ENCODE results near the gene NAGS. TPM values are rescaled to one million over a fixed set of nuclear protein-coding genes. Genes with fewer than 3 reads are reported as not detected.

Gene NAGS
- total RNA-seq, 1 donor from 2014 or later = 1.0 TPM

DNA sequence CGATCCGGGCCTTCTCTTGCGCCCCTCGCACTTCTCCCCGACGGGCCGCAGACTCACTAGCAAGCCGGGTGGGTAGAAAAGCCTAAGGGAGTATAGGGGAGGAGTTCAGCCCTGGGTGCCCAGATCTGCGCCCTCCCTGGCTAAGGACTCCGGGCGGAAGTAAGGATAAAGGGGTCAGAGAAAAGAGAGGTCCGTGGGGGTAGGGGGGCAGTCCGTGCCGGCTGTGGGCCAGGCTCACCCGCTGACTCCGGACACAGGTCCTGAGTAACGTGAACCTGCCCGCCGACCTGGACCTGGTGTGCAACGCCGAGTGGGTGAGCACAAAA is 1.8 kb downstream of the NAGS start:
- peaks cover 12% of the 10 kb centered on the region for H3K27me3 Mint-ChIP-seq (ENCODE audit: low read depth, unreplicated experiment)
- Histone ChIP-seq H3K9ac (ENCODE audit: low read length) (peak overlapping the region; percentile 13), H3K4me1 (ENCODE audit: insufficient read depth, low read length) (peaks cover 34% of the 10 kb centered on the region), H3K79me2 (ENCODE audit: insufficient read depth, low read length) (no peaks in the 10 kb centered on the region), H2AFZ (ENCODE audit: low read depth, low read length) (peak overlapping the region; percentile 58), H3K4me3 (ENCODE audit: insufficient read depth, low read depth, low read length) (peak overlapping the region; percentile 46), H3K27me3 (ENCODE audit: insufficient read depth, low read length) (peaks cover 19% of the 10 kb centered on the region), H3K9me3 (ENCODE audit: insufficient read depth, low read depth, low read length) (no peaks in the 10 kb centered on the region), H4K20me1 (ENCODE audit: insufficient read depth, low read length) (peaks cover 13% of the 10 kb centered on the region), H3K4me2 (ENCODE audit: low read length) (peak overlapping the region; percentile 96), H3K27ac (ENCODE audit: low read depth, low read length) (no peak overlapping the region), H3K36me3 (ENCODE audit: insufficient read depth, low read length) (no peaks in the 10 kb centered on the region)
- FAIRE-seq = no peak
- peak overlapping the region; percentile 83 for H3K27ac Mint-ChIP-seq (ENCODE audit: unreplicated experiment)
- peaks cover 4% of the 10 kb centered on the region for H3K9me3 Mint-ChIP-seq (ENCODE audit: unreplicated experiment)
- no peak for TF ChIP-seq EZH2 (IDR thresholded peaks at IDR 0.05; ENCODE audit: insufficient read depth, low read length)
- TF ChIP-seq, protein P1, sequence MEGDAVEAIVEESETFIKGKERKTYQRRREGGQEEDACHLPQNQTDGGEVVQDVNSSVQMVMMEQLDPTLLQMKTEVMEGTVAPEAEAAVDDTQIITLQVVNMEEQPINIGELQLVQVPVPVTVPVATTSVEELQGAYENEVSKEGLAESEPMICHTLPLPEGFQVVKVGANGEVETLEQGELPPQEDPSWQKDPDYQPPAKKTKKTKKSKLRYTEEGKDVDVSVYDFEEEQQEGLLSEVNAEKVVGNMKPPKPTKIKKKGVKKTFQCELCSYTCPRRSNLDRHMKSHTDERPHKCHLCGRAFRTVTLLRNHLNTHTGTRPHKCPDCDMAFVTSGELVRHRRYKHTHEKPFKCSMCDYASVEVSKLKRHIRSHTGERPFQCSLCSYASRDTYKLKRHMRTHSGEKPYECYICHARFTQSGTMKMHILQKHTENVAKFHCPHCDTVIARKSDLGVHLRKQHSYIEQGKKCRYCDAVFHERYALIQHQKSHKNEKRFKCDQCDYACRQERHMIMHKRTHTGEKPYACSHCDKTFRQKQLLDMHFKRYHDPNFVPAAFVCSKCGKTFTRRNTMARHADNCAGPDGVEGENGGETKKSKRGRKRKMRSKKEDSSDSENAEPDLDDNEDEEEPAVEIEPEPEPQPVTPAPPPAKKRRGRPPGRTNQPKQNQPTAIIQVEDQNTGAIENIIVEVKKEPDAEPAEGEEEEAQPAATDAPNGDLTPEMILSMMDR (IDR thresholded peaks at IDR 0.05; ENCODE audit: insufficient read depth, low read depth, low read length) = no peak
- no peak for DNase-seq (ENCODE audit: low read depth)
- H3K4me1 Mint-ChIP-seq (ENCODE audit: low read depth, unreplicated experiment) = peaks cover 7% of the 10 kb centered on the region
- H3K36me3 Mint-ChIP-seq (ENCODE audit: low read depth, unreplicated experiment) = peaks cover 4% of the 10 kb centered on the region
- H3K4me3 Mint-ChIP-seq (ENCODE audit: unreplicated experiment) = peak overlapping the region; percentile 86

DNA sequence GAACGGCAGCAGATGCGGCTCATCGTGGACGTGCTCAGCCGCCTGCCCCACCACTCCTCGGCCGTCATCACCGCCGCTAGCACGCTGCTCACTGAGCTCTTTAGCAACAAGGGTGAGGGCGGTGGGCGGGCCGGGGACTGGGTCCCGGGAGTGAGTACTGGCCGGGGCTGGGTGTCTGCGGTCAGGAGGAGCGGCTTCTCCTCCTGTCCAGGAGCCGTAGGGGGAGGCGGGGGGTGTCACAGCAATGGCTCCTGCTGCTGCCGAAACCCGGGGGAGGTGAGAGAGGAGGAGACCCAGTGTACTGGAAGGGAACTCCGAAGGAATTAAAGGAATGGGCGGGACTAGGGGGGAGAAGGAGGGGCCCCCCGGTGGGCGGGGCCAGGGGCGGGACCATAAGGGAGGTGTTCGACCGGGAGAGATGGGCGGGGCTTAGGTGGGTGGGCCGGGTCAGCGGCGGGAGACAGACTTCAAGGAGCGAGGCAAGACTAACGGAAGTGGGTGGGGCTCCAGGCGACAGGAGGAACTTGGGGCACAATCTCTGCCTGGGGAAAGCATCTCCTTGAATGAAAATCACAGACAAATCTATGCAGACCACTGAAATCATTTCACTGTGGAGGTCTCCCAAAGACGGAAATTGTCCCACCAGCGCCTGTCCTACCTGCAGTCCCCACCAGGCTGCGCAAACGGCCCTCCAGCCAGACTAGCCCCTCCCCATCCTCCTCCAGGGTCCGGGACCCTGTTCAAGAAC is 2.4 kb downstream of the NAGS start:
- FAIRE-seq (peak; percentile 58), DNase-seq (ENCODE audit: low read depth) (peak; percentile 84)
- Mint-ChIP-seq H3K27me3 (ENCODE audit: low read depth, unreplicated experiment) (peaks cover 10% of the 10 kb centered on the region), H3K27ac (ENCODE audit: unreplicated experiment) (peak overlapping the region; percentile 83), H3K4me1 (ENCODE audit: low read depth, unreplicated experiment) (peaks cover 7% of the 10 kb centered on the region), H3K4me3 (ENCODE audit: unreplicated experiment) (peak overlapping the region; percentile 86), H3K36me3 (ENCODE audit: low read depth, unreplicated experiment) (peaks cover 6% of the 10 kb centered on the region), H3K9me3 (ENCODE audit: unreplicated experiment) (peaks cover under 1% of the 10 kb centered on the region)
- Histone ChIP-seq H3K9ac (ENCODE audit: low read length) (peak overlapping the region; percentile 78), H3K4me3 (ENCODE audit: insufficient read depth, low read depth, low read length) (peak overlapping the region; percentile 76), H3K79me2 (ENCODE audit: insufficient read depth, low read length) (no peaks in the 10 kb centered on the region), H4K20me1 (ENCODE audit: insufficient read depth, low read length) (peaks cover 13% of the 10 kb centered on the region), H3K4me2 (ENCODE audit: low read length) (peak overlapping the region; percentile 96), H3K36me3 (ENCODE audit: insufficient read depth, low read length) (no peaks in the 10 kb centered on the region), H2AFZ (ENCODE audit: low read depth, low read length) (peak overlapping the region; percentile 83), H3K4me1 (ENCODE audit: insufficient read depth, low read length) (peaks cover 34% of the 10 kb centered on the region), H3K9me3 (ENCODE audit: insufficient read depth, low read depth, low read length) (no peaks in the 10 kb centered on the region), H3K27me3 (ENCODE audit: insufficient read depth, low read length) (peaks cover 19% of the 10 kb centered on the region), H3K27ac (ENCODE audit: low read depth, low read length) (peak overlapping the region; percentile 31)
- TF ChIP-seq, protein P1 (IDR thresholded peaks at IDR 0.05; ENCODE audit: insufficient read depth, low read depth, low read length) = peak; percentile 52
- TF ChIP-seq EZH2 (IDR thresholded peaks at IDR 0.05; ENCODE audit: insufficient read depth, low read length) = no peak

Data from astrocyte (in vitro differentiated cells and primary cell).